Stimulated activated CD8-positive, alpha-beta memory T cell treated with anti-CD3 and anti-CD28 coated beads, Interleukin-12 subunit alpha, Interleukin-12 subunit beta, amount 100 ng/mL, for 24 hours (primary cell): Measurements from ENCODE around the gene CDC42BPB.

Source experiments
- DNase-seq: peaks from one replicate; pipeline ENCODE4 v3.0.0-alpha.2; 2020; ENCODE audit errors: extremely low read depth

Gene CDC42BPB

DNA sequence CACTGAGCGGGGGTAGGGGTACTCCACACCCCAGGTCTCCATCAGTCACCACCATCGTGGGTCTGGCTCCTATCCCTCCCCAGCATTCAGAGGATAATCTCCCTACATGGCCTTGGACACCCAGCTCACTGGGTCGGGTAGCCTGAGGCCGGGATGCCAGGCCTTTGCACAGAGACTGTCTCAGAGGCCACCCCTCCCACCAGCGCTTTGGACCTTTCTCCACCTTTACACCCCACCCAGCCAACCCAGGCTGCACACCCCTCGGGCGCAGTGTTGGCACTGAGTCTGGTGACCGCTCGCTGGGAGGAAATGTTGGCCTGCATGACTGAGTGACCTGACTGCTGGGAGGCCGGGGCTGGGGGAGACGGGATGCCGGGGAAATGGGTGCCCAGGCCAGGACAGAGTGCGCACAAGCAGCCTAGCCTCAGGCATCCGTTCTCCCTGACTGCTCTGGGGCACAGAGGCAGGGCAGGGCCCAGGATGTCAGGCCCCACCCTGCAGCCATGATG, 16.1 kb upstream of the CDC42BPB start:
- DNase-seq, result no peak

DNA sequence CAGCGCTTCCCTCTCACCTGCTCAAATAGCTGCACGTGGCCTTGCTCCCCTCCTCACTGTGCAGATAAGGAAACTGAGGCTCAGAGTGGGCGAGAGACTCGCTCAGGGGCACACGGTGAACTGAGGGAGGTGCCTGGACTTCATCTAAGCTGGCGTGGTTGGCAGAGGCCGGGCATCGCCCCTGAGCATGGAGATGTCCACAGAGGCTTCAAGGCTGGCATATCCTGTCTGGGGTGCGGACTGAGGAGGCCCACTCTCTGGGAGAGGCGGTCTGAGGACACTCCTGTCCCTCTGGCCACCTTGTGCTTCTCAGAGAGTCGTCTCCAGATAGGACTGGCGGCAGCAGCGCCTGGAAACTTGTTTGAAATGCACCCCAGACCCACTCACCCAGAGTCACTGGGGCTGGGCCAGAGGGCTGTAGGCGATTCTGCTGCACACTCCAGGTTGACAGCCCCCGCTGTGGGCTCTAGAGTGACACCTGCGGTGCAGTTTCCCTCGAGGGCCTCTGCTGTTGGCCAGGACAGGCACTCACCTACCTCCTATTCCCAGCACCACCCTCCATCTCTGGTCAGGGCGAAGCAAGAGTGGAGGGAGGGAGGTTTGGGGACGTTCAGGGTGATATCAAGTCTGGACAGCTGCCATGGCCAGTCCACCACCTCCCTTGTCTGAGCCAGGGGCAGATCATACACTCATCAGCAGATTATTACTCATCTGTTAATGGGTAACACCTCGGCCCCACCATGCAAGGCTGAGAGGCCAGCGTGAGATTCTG, 15.4 kb upstream of the CDC42BPB start:
- no peak for DNase-seq

DNA sequence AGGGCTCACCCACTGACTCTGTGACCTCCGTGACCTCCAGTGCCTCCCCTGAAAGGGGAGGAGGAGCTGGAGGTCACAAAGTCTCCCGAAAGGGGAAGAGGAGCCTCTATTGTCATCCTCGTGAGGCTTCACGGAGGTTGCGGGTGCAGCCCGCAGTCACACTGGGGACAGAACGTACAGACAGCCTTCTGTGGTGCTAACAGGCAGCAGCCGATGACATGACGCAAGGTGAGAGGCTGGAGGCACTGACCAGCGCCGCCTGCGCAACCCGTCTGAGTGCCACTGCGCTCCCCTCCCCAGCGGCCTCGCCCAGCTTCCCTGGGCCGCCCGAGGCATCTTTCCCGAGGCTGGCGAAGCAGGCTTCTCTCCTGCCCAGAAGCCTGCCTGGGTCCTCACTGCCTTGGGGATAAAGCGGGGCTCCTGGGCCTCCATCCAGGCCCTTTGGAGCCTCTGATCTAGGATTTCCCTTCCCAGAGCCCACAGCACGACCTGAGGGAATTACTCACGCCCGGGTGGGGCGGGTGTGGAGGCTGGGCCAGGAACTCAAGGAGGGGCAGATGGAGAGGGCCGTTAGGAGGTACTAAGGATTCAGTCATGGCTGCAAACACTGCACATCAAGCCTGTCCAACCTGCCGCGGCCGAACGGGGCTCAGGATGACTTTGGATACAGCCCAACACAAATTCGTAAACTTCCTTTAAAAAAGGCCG, 14.3 kb upstream of the CDC42BPB start:
- no peak for DNase-seq

DNA sequence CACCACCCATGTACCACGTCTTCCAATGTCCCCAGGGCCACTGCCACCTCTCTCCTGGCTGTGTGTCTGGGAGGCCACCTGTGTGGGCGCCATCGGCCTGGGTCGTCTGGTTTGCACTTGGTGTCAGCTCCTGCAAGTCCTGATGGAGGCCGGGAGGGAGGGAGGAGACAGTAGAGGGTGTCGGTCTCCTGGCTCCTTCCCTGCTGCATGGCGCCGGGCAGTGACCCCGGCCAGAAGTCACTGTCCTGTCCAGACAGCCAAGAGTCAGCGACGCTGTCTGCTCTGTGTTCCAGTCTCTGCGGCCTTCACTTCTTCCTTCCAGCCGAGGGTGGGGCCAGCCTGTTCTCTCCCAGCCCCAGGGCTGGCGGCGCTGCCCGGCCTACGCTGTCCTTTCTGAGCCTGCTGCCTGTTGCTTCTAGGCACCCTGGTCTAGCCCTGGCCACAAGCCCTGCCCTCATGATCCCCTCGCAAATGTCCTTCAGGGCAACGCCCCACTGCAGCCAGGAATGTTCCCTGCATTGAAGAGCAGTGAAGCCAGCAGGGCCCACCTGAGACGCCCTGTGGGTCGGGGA, 13.7 kb upstream of the CDC42BPB start:
- DNase-seq, result no peak

DNA sequence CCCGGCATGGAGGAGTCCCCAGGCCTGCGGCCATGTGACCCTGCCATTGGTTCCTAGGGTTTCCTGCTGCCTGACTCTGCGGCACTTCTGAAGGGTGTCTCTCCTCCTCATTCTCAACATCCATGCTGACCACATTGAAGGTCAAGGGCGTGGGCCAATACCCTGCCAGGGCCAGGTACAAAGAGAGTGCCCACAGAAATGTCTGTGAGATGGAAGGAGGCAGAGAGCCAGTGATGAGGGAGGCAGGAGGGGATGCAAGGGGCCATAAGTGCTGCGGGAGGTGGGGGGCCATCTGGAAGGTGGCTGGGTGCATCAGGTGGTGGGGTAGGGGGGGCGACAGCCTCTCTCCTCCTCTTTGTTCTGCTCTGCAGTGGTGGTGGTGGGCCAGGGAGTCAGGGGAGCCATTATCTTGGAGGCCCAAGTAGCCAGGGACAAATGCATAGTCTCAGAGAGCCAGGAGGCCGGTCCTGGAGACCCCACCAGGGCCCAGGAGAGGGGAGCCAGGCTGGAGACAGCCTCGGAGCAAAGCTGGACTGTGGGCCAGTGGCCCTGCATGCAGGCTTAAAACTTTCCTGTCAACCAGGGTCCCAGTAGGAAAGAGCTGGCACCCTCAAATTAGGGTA, 13.0 kb upstream of the CDC42BPB start:
- no peak for DNase-seq

DNA sequence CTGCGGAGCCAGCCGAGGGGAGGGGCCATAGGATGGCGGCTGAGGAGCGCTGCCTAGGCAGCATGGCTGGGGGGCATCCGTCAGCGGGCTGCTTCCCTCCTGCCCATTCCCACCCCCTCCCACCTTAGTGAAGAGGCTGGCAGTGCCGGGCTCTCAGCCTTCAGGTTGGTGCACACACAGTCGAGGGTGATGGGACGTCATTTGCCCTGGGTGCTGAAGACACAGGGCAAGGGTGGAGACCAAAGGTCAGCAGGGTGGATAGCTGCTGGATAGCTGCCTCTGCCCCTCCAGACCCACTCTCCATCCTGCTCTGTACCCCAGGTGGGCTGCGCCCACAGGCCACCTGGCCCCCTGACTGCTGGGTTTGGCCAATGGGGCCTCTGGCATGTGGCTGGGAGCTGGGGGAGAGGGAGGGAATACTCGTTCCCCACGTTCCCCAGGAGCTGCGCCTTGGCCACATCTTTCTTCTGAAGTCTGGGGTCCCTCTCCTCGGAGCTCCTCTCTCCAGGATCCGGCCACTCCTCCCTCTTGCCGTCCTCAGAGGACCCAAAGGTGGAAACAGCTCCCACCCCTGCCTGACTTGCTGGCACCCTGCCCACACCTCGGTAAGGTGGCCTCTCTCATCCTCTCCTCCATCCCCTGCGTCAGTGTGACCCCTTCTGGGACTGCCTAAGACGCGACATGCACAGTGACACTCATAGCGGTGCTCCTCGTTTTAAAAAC, 11.2 kb upstream of the CDC42BPB start:
- DNase-seq, result no peak

DNA sequence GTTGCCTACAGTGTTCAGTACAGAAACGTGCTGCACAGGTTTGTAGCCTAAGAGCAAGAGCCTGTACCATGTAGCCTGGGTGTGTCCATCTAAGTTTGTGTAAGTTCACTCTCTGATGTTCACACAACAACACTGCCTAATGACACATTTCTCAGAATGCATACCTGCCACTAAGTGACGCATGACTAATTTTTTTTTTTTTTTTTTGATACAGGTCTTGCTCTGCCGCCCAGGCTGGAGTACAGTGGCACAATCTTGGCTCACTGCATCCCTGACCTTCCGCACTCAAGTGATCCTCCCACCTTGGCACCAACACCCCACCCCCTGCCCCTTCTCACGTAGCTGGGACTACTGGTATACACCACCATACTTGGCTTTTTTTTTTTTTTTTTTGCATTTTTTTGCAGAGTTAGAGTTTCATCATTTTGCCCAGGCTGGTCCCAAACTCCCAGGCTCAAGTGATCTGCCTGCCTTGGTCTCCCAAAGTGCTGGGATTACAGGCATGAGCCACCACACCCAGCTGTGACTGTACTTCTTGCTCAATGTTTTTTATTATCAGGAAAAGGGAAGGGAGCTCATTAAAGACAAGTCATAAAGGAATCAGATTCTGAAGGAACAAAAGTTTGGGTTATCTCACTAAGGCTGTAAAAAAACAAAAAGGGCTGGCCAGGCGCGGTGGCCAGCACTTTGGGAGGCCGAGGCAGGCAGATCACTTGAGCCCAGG, 10.0 kb upstream of the CDC42BPB start:
- no peak for DNase-seq

DNA sequence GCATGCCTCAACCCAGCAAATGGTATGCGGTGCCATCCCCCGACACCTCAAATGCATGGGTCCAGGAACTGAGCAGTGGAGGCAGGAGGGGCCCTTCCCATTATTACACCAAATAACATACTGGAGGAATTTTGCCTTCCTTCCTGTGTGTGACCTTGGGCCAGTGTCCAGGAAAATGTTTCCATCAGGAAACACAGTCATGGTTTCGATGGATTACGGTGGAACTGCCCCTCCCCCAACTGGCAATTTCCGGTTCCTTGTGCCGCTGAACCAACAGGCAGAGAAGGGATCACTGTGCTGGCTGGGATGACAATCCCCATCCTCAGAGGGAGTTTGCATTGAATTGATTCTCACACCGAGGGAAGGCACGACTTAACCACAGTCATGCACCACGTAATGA, 9.1 kb upstream of the CDC42BPB start:
- no peak for DNase-seq

DNA sequence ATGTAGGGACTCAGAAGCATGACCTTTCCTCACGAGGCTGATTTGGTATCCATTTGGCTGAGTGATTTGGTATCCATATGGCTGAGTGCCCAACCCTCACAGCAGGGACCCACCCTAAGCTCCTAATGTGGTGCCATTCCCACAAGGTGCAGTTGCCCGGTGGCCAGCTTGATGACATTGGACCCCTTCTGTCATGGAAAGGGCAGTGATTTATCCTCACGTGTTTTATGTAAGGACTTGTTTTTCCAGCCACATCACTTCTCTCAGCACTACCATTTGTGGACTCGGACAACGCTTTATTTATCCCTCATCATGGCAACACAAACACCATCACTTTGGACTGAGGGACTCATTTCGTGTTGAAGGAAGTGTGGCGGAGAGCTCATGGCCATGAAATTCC, 8.5 kb upstream of the CDC42BPB start:
- DNase-seq, result no peak

DNA sequence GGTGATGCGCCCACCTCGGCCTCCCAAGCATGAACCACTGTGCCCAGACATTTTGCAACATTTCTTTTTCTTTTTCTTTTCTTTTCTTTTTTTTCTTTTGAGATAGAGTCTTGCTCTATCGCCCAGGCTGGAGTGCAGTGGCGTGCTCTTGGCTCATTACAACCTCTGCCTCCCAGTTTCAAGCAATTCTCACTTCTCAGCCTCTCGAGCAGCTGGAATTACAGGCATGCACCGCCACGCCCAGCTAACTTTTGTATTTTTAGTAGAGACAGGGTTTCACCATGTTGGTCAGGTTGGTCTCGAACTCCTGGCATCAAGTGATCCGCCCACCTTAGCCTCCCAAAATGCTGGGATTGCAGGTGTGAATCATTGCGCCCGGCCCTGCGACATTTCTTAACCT, 7.6 kb upstream of the CDC42BPB start:
- no peak for DNase-seq

DNA sequence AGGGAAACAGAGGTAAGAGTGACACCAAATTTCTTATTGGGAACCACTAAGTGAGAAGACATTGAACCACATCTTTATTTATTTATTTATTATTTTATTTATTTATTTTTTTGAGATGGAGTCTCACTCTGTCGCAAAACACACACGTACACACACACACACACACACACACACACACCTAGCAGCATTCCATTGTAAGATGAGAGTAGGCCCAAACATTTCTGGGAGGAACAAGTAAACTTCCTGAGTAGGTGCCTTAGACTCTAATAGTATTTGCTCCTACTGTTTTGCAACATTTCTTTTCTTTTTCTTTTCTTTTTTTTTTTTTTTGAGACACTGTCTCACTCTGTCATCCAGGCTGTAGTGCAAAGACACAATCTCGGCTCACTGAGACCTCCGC, 7.1 kb upstream of the CDC42BPB start:
- no peak for DNase-seq

DNA sequence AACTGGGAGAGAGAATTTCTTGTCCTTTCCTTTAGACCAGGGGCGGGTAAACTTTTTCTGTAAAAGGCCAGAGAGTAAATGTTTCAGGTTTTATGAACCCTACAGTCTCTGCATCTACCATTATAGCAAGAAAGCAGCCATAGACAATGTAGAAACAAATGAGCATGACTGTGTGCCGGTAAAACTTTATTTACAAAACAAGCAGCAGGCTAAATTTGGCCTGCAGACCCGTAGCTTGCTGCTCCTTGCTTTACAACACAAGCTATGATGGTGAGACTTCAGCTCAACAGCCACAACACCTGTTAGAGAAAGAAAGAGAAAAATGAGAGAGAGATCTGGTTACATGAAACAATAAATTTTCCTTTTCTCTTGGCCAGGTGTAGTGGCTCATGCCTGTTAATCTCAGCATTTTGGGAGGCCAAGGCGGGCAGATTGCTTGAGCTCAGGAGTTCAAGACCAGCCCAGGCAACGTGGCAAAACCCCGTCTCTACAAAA, 4.2 kb upstream of the CDC42BPB start:
- no peak for DNase-seq

DNA sequence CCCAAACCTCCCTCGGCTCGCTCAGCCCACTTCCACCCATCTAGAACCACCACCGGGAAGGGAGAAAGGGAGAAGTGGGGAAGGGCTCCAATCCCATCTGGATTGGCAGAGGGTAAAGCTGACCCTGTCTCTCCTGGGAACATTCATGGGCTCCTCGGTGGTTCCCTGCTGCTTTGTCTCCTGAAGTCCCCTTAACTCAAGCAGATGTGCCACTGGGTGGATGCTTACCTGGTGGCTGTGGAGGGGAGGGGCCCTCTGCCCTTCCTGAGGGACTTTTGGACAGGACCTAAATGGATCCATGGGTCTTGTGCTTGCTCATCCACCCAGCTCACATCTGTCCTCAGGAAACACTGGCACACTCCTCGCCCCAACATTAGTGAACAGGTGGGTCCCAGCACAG, 2.2 kb upstream of the CDC42BPB start:
- DNase-seq, result no peak

DNA sequence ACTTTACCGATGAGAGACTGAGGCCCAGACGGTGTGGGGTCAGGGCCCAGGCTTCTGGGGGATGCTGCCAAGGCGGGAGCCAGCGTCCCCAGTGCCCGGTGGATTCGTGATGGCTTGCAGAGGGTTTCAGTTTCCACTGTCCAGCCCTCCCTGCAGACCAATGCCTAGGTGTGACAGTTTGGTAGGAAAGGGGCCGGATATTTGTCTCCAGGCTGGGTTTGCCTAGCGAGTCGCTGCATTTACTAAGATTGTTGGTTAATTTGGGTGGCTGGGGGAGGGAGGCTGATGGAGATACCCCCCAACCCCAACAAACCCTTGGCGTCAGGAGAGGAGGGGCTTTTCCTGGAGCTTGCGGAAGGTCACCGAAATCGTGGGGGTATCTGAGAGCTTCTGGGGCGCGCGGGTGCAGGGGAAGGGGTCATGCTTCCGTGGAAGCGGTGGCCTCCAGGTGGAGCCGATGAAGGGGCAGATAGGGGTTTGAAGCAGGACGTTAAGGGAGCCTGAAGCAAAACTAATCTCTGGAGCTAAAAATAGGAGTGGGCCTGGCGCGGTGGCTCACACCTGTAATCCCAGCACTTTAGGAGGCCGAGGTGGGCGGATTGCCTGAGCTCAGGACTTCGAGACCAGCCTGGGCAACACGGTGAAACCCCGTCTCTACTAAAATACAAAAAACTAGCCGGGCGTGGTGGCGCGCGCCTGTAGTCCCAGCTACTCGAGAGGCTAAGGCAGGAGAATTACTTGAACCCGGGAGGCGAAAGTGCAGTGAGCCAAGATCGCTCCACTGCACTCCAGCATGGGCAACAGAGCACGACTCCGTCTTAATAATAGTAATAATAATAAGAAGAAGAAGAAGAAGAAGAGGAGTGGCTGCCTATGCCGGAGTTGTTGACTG, 1.1 kb upstream of the CDC42BPB start:
- no peak for DNase-seq

DNA sequence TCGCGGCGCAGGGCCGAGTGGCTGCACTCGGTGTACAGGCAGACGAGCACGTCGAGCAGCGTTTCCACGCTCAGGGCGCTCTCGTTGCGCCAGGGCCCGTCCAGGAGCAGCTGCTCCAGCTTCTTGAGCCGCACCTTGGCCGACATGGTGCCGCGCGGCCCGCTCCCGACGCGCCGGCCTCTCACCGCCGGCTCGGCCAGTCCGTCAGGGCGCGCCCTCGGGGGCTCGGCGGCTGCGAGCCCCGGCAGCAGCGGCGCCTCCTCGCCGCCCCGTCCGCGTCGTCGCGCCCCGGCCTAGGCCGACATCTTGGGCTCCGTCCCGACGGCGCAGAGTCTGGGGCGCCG, 349 bp downstream of the CDC42BPB start:
- no peak for DNase-seq

DNA sequence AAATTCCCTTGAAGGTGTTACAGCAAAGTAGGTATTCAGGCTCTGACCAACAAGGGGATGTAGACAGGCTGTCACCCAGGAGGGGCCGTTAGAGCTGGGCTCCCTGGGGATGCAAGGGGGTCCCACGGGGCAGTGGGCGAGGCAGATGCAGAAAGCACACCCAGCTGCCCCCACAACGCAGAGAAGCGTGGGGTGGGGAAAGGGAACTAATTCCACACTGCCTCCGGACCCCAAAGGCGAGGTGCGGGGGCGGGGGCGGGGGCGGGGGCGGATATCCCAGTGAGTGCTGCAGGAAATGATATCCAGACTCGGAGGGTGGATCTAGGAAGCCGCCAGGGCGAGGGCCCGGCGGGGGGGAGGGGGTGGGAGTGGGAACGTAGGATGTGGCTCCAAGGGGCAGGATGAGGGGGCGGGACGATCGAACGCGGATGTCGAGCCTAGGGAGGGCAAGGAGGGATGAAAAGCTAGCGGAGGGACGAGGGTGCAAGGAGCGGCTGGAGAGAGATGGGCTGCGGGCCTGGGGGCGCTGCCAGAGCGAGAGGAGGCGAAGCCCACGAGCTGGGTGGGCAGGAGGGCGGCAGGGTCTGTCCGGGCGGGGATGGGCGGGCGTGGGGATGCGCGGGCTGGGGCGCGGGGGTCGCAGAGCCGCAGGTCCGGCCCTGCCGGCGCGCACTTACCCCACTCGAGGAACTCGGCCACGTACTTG, 874 bp downstream of the CDC42BPB start:
- DNase-seq, result no peak

DNA sequence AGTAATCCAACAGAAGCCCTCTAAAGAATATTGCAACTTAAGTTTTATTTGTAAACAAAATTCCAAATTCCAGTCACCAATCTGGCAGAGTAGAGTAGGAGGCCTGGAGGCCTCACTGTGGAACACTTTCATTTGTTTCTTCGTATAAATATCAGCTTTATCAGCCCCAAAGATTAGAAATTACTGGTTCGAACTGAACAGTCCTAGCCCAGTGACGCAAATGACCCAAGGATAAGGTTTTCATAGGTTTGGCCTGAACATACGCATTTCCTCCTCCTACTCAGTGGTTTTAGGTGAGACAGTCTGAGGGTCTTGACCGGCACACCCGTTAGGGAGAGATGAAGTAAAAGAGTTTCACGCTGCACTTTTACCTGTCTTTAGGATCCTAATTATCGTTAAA, 1.7 kb downstream of the CDC42BPB start:
- no peak for DNase-seq

DNA sequence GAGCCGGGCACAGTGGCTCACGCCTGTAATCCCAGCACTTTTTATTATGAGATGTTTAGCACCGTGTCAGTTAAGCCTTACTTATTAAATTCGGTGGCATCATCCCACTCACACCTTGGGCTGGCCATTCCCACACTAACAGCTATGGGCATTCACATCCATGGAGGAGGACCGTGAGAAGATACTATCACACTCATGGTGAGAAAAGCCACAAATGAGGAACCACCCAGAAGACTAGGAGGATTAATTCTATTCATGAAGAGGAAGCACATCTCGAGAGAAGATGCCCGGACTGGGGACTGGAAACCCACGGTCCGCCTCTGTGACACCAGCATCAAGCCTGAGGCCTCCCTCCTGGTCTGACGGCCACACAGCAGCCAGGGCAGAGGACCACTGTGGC, 4.9 kb downstream of the CDC42BPB start:
- no peak for DNase-seq

DNA sequence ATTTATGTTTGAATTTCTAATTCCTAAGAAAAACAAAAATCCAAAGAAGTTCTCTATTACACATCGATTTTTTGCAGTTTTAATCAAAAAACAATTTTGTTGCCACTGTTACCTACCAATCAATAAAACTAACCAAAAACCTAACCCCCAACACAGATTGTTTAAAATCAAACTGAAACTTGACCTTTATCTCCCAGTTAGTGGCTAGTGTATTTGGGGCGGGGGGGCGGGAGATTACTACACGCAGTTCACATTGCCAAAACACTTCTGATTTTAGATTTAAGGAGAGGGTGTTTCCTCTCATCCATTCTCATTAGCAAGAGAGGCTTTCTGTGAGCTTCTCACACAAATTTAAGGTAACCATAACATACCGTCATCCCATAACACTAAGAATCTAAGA, 6.4 kb downstream of the CDC42BPB start:
- DNase-seq, result no peak
